Activated CD4-positive, alpha-beta T cell treated with anti-CD3 and anti-CD28 coated beads, Interleukin-2, amount 10 ng/mL, durations not matched to agents 24 days and 14 days (primary cell): ENCODE results near the gene SEC14L2. TPM values are rescaled to one million over a fixed set of nuclear protein-coding genes. Genes with fewer than 3 reads are reported as not detected.
"Not testable (repeated sequence)": the region's sequence is repeated elsewhere in the genome, so short reads cannot be mapped to it uniquely, and the experiment has no call there.

Source experiments
- DNase-seq: peaks from one replicate; pipeline ENCODE4 v3.0.0; 2022
- H3K27ac Mint-ChIP-seq: one replicate; pipeline ENCODE4 v1.8.0; 2022; ENCODE audit warnings: mild to moderate bottlenecking, mixed read lengths
- H3K27me3 Mint-ChIP-seq: one replicate; pipeline ENCODE4 v1.8.0; 2022; ENCODE audit warnings: mixed read lengths
- H3K36me3 Mint-ChIP-seq: one replicate; pipeline ENCODE4 v1.8.0; 2022; ENCODE audit warnings: low read depth, mild to moderate bottlenecking, mixed read lengths
- H3K4me1 Mint-ChIP-seq: one replicate; pipeline ENCODE4 v1.8.0; 2021; ENCODE audit warnings: mixed read lengths
- H3K4me3 Mint-ChIP-seq: one replicate; pipeline ENCODE4 v1.8.0; 2022; ENCODE audit warnings: mild to moderate bottlenecking, moderate library complexity, mixed read lengths
- H3K9me3 Mint-ChIP-seq: one replicate; pipeline ENCODE4 v1.8.0; 2021; ENCODE audit warnings: mixed read lengths
- intact Hi-C: fragments of 100-400 bp; cut with micrococcal nuclease; formaldehyde crosslinking; loops from one replicate; pipeline ENCODE4 v1.15.1; 2023
- total RNA-seq: library from RNA; stranded (reverse); gene quantifications from 2 replicates; pipeline ENCODE4 v1.2.3, GENCODE V29; 2022

The SEC14L2 gene
- total RNA-seq, 1 donor from 2014 or later: 26.7 TPM

GRCh38 chr22:30402766-30403104, 5.9 kb downstream of the SEC14L2 start:
- intact Hi-C loops, H3K4me3 Mint-ChIP-seq, H3K27ac Mint-ChIP-seq: not testable (repeated sequence)

GRCh38 chr22:30404307-30404706, 7.5 kb downstream of the SEC14L2 start:
- H3K27me3 Mint-ChIP-seq: no peaks in the 10 kb centered on the region
- no peak for DNase-seq
- no peak overlapping the region for H3K4me3 Mint-ChIP-seq
- peaks cover 33% of the 10 kb centered on the region for H3K36me3 Mint-ChIP-seq
- intact Hi-C loops: no loop called here
- peaks cover 20% of the 10 kb centered on the region for H3K4me1 Mint-ChIP-seq
- H3K9me3 Mint-ChIP-seq: no peaks in the 10 kb centered on the region
- H3K27ac Mint-ChIP-seq: peak overlapping the region; percentile 51

More at GRCh38 chr22:30402766-30403104, 5.9 kb downstream of the SEC14L2 start:
- H3K4me1 Mint-ChIP-seq: peaks cover 26% of the 10 kb centered on the region
- H3K9me3 Mint-ChIP-seq, H3K27me3 Mint-ChIP-seq, DNase-seq: not testable (repeated sequence)
- H3K36me3 Mint-ChIP-seq: peaks cover 34% of the 10 kb centered on the region

- Mint-ChIP-seq H3K36me3 (peaks cover 33% of the 10 kb centered on the region), H3K4me1 (peaks cover 19% of the 10 kb centered on the region), H3K27ac (no peak overlapping the region), H3K4me3 (no peak overlapping the region), H3K9me3 (no peaks in the 10 kb centered on the region), H3K27me3 (no peaks in the 10 kb centered on the region)
- intact Hi-C loops: no loop called here
- no peak for DNase-seq
Measured at GRCh38 chr22:30405731-30406130, 8.9 kb downstream of the SEC14L2 start.

GRCh38 chr22:30406400-30406799, 9.6 kb downstream of the SEC14L2 start:
- H3K4me1 Mint-ChIP-seq: peaks cover 19% of the 10 kb centered on the region

GRCh38 chr22:30408388-30409102, 11.7 kb downstream of the SEC14L2 start:
- H3K27me3 Mint-ChIP-seq: no peaks in the 10 kb centered on the region
- peaks cover 24% of the 10 kb centered on the region for H3K4me1 Mint-ChIP-seq
- H3K36me3 Mint-ChIP-seq: peaks cover 43% of the 10 kb centered on the region
- intact Hi-C loops: no loop called here
- H3K4me3 Mint-ChIP-seq: no peak overlapping the region
- H3K9me3 Mint-ChIP-seq: no peaks in the 10 kb centered on the region
- H3K27ac Mint-ChIP-seq: peak overlapping the region; percentile 45
- no peak for DNase-seq

More at GRCh38 chr22:30406400-30406799, 9.6 kb downstream of the SEC14L2 start:
- Mint-ChIP-seq H3K9me3 (no peaks in the 10 kb centered on the region), H3K36me3 (peaks cover 33% of the 10 kb centered on the region), H3K4me3 (no peak overlapping the region), H3K27me3 (no peaks in the 10 kb centered on the region), H3K27ac (no peak overlapping the region)
- DNase-seq: no peak
- intact Hi-C loops: no loop called here

GRCh38 chr22:30411780-30412179, 15.0 kb downstream of the SEC14L2 start:
- H3K36me3 Mint-ChIP-seq: peaks cover 56% of the 10 kb centered on the region
- H3K27me3 Mint-ChIP-seq: no peaks in the 10 kb centered on the region
- H3K4me1 Mint-ChIP-seq: peaks cover 42% of the 10 kb centered on the region
- DNase-seq: no peak
- H3K4me3 Mint-ChIP-seq: no peak overlapping the region
- intact Hi-C loops: no loop called here
- H3K9me3 Mint-ChIP-seq: no peaks in the 10 kb centered on the region
- H3K27ac Mint-ChIP-seq: peak overlapping the region; percentile 61

- no peak for DNase-seq
- Mint-ChIP-seq H3K36me3 (peaks cover 62% of the 10 kb centered on the region), H3K4me3 (no peak overlapping the region), H3K9me3 (no peaks in the 10 kb centered on the region), H3K4me1 (peaks cover 42% of the 10 kb centered on the region), H3K27ac (peak overlapping the region; percentile 77), H3K27me3 (no peaks in the 10 kb centered on the region)
- intact Hi-C loops: no loop called here
Measured at GRCh38 chr22:30413001-30413400, 16.2 kb downstream of the SEC14L2 start.

GRCh38 chr22:30413745-30414524, 17.1 kb downstream of the SEC14L2 start:
- Mint-ChIP-seq H3K27ac (peak overlapping the region; percentile 77), H3K9me3 (no peaks in the 10 kb centered on the region), H3K4me3 (peak overlapping the region; percentile 29), H3K27me3 (no peaks in the 10 kb centered on the region), H3K4me1 (peaks cover 36% of the 10 kb centered on the region), H3K36me3 (peaks cover 69% of the 10 kb centered on the region)
- intact Hi-C loops: loop anchor here (1.0 kb wide), 1 partner anchor 12 kb away; no protein-coding TSS in a partner anchor
- DNase-seq: no peak

GRCh38 chr22:30414525-30415047, 17.8 kb downstream of the SEC14L2 start:
- peaks cover 70% of the 10 kb centered on the region for H3K36me3 Mint-ChIP-seq
- H3K9me3 Mint-ChIP-seq: no peaks in the 10 kb centered on the region
- H3K4me3 Mint-ChIP-seq: peak overlapping the region; percentile 29
- H3K27ac Mint-ChIP-seq: peak overlapping the region; percentile 77
- H3K4me1 Mint-ChIP-seq: peaks cover 37% of the 10 kb centered on the region
- no peak for DNase-seq
- intact Hi-C loops: loop anchor here (1.0 kb wide), 1 partner anchor 12 kb away; no protein-coding TSS in a partner anchor
- no peaks in the 10 kb centered on the region for H3K27me3 Mint-ChIP-seq

- no peak for DNase-seq
- Mint-ChIP-seq H3K27me3 (no peaks in the 10 kb centered on the region), H3K4me3 (no peak overlapping the region), H3K4me1 (peaks cover 50% of the 10 kb centered on the region), H3K27ac (peak overlapping the region; percentile 40), H3K9me3 (no peaks in the 10 kb centered on the region), H3K36me3 (peaks cover 80% of the 10 kb centered on the region)
- intact Hi-C loops: no loop called here
Measured at GRCh38 chr22:30416403-30416802, 19.6 kb downstream of the SEC14L2 start.

- H3K9me3 Mint-ChIP-seq: no peaks in the 10 kb centered on the region
- intact Hi-C loops: no loop called here
- H3K27ac Mint-ChIP-seq: peak overlapping the region; percentile 15
- no peaks in the 10 kb centered on the region for H3K27me3 Mint-ChIP-seq
- no peak for DNase-seq
- H3K4me3 Mint-ChIP-seq: no peak overlapping the region
- H3K36me3 Mint-ChIP-seq: peaks cover 80% of the 10 kb centered on the region
- peaks cover 53% of the 10 kb centered on the region for H3K4me1 Mint-ChIP-seq
Measured at GRCh38 chr22:30416837-30417236, 20.0 kb downstream of the SEC14L2 start.

- Mint-ChIP-seq H3K27me3 (no peaks in the 10 kb centered on the region), H3K9me3 (no peaks in the 10 kb centered on the region), H3K27ac (peak overlapping the region; percentile 89), H3K4me1 (peaks cover 50% of the 10 kb centered on the region), H3K36me3 (peaks cover 71% of the 10 kb centered on the region), H3K4me3 (peak overlapping the region; percentile 72)
- intact Hi-C loops: loop anchor here (5.0 to 10.0 kb wide), 5 partner anchors 226 to 1074 kb away; partner anchors contain the start of genes MORC2, NF2, SFI1 and TUG1
- DNase-seq: no peak
Measured at GRCh38 chr22:30420347-30421125, 23.7 kb downstream of the SEC14L2 start.

GRCh38 chr22:30421695-30422480, 25.1 kb downstream of the SEC14L2 start:
- peaks cover 62% of the 10 kb centered on the region for H3K36me3 Mint-ChIP-seq

More at GRCh38 chr22:30421695-30422480, 25.1 kb downstream of the SEC14L2 start:
- intact Hi-C loops: loop anchor here (5.0 to 10.0 kb wide), 5 partner anchors 227 to 1073 kb away; partner anchors contain the start of genes MORC2, NF2, SFI1 and TUG1
- peak overlapping the region; percentile 99 for H3K27ac Mint-ChIP-seq
- DNase-seq: no peak
- no peaks in the 10 kb centered on the region for H3K27me3 Mint-ChIP-seq
- H3K4me1 Mint-ChIP-seq: peaks cover 54% of the 10 kb centered on the region
- no peaks in the 10 kb centered on the region for H3K9me3 Mint-ChIP-seq
- peak overlapping the region; percentile 99 for H3K4me3 Mint-ChIP-seq
